MM.1S (cell line): ENCODE results near the gene SLC2A13.

Experiments
- DNase-seq: peaks from one replicate; pipeline ENCODE4 v3.0.0-alpha.2; 2015
- H2AFZ ChIP-seq: fragments of 300-600 bp; sonication (generic); 2 replicates; pipeline ENCODE4 v1.6.0; 2016; ENCODE audit warnings: antibody characterized with exemption, low read length
- H3F3A ChIP-seq: fragments of 300-600 bp; sonication (generic); 2 replicates; pipeline ENCODE4 v1.6.1; 2016; ENCODE audit warnings: mild to moderate bottlenecking, antibody characterized with exemption, low read length, moderate library complexity, mixed read lengths; ENCODE audit not compliant: insufficient read depth
- H3K27ac ChIP-seq: fragments of 300-600 bp; sonication (generic); 2 replicates; pipeline ENCODE4 v1.5.1; 2016; ENCODE audit warnings: mild to moderate bottlenecking, low read length
- H3K27me3 ChIP-seq: fragments of 300-600 bp; sonication (generic); replicated peaks from 2 replicates; pipeline ENCODE4 v1.6.0; 2016; ENCODE audit warnings: low read length; ENCODE audit not compliant: insufficient read depth
- H3K36me3 ChIP-seq: fragments of 300-600 bp; sonication (generic); replicated peaks from 2 replicates; pipeline ENCODE4 v1.6.1; 2016; ENCODE audit warnings: mild to moderate bottlenecking, low read length, mixed read lengths; ENCODE audit not compliant: insufficient read depth
- H3K4me1 ChIP-seq: fragments of 300-600 bp; sonication (generic); 2 replicates; pipeline ENCODE4 v1.6.1; 2016; ENCODE audit warnings: low read length, mixed read lengths
- H3K4me2 ChIP-seq: fragments of 300-600 bp; sonication (generic); 2 replicates; pipeline ENCODE4 v1.6.0; 2016; ENCODE audit warnings: low read depth, low read length
- H3K4me3 ChIP-seq: fragments of 300-600 bp; sonication (generic); 2 replicates; pipeline ENCODE4 v1.5.1; 2016; ENCODE audit warnings: low read length, mixed read lengths
- H3K79me2 ChIP-seq: fragments of 300-600 bp; sonication (generic); 2 replicates; pipeline ENCODE4 v1.6.1; 2016; ENCODE audit warnings: mixed run types, low read length, mixed read lengths
- H3K9ac ChIP-seq: fragments of 300-600 bp; sonication (generic); 2 replicates; pipeline ENCODE4 v1.6.1; 2016; ENCODE audit warnings: low read length, mixed read lengths
- H3K9me2 ChIP-seq: fragments of 300-600 bp; sonication (generic); replicated peaks from 2 replicates; pipeline ENCODE4 v1.6.1; 2016; ENCODE audit warnings: mild to moderate bottlenecking, low read length, mixed read lengths; ENCODE audit not compliant: insufficient read depth
- H3K9me3 ChIP-seq: fragments of 300-600 bp; sonication (generic); replicated peaks from 2 replicates; pipeline ENCODE4 v1.6.1; 2016; ENCODE audit warnings: mild to moderate bottlenecking, low read length, mixed read lengths; ENCODE audit not compliant: insufficient read depth
- H4K20me1 ChIP-seq: fragments of 300-600 bp; sonication (generic); 2 replicates; pipeline ENCODE4 v1.6.1; 2016; ENCODE audit warnings: mild to moderate bottlenecking, low read length, moderate library complexity, mixed read lengths; ENCODE audit not compliant: insufficient read depth
- CTCF ChIP-seq: fragments of 300-600 bp; sonication (generic); IDR thresholded peaks from 2 replicates; pipeline ENCODE4 v1.5.1; 2016; ENCODE audit warnings: antibody characterized with exemption, low read length, mixed read lengths
- EZH2 ChIP-seq: fragments of 300-600 bp; sonication (generic); optimal IDR thresholded peaks from 2 replicates; pipeline ENCODE3; 2017; ENCODE audit warnings: low read depth, mild to moderate bottlenecking, antibody characterized with exemption, low read length, mixed read lengths
- EZH2phosphoT487 ChIP-seq: fragments of 300-600 bp; sonication (generic); IDR thresholded peaks from 2 replicates; pipeline ENCODE4 v1.6.1; 2018; ENCODE audit warnings: antibody characterized with exemption, low read length

Gene SLC2A13

GRCh38 chr12:39915249-39915648 is 190.6 kb downstream of the SLC2A13 start:
- Histone ChIP-seq H3K36me3 (no peaks in the 10 kb centered on the region), H3K9ac (no peak overlapping the region), H2AFZ (no peak overlapping the region), H3K4me2 (no peak overlapping the region), H3K9me2 (no peaks in the 10 kb centered on the region), H3K79me2 (no peaks in the 10 kb centered on the region), H3K27ac (no peak overlapping the region), H3F3A (no peaks in the 10 kb centered on the region), H3K4me1 (no peaks in the 10 kb centered on the region), H3K9me3 (no peaks in the 10 kb centered on the region), H3K4me3 (no peak overlapping the region), H4K20me1 (no peaks in the 10 kb centered on the region), H3K27me3 (no peaks in the 10 kb centered on the region)
- no peak for DNase-seq
- no peak for TF ChIP-seq EZH2
- no peak for TF ChIP-seq CTCF
- no peak for TF ChIP-seq EZH2phosphoT487

GRCh38 chr12:39912211-39912980 is 193.5 kb downstream of the SLC2A13 start:
- no peak for TF ChIP-seq EZH2
- TF ChIP-seq CTCF = no peak
- no peak for TF ChIP-seq EZH2phosphoT487
- no peaks in the 10 kb centered on the region for H3K79me2 ChIP-seq
- H3K36me3 ChIP-seq = no peaks in the 10 kb centered on the region
- no peak overlapping the region for H3K4me2 ChIP-seq
- H3K9me2 ChIP-seq = no peaks in the 10 kb centered on the region
- H2AFZ ChIP-seq = no peak overlapping the region
- H3K27ac ChIP-seq = no peak overlapping the region
- H3F3A ChIP-seq = no peaks in the 10 kb centered on the region
- no peaks in the 10 kb centered on the region for H3K9me3 ChIP-seq
- no peaks in the 10 kb centered on the region for H3K27me3 ChIP-seq
- no peaks in the 10 kb centered on the region for H3K4me1 ChIP-seq
- H3K9ac ChIP-seq = no peak overlapping the region
- H3K4me3 ChIP-seq = no peak overlapping the region
- DNase-seq = no peak
- no peaks in the 10 kb centered on the region for H4K20me1 ChIP-seq

- Histone ChIP-seq H3K79me2 (no peaks in the 10 kb centered on the region), H3F3A (no peaks in the 10 kb centered on the region), H3K4me2 (no peak overlapping the region), H3K4me1 (no peaks in the 10 kb centered on the region), H3K27me3 (no peaks in the 10 kb centered on the region), H3K4me3 (no peak overlapping the region), H3K9me3 (no peaks in the 10 kb centered on the region), H4K20me1 (no peaks in the 10 kb centered on the region), H3K36me3 (no peaks in the 10 kb centered on the region), H3K9me2 (no peaks in the 10 kb centered on the region), H3K27ac (no peak overlapping the region), H3K9ac (no peak overlapping the region), H2AFZ (no peak overlapping the region)
- DNase-seq = no peak
- TF ChIP-seq EZH2phosphoT487 = no peak
- no peak for TF ChIP-seq CTCF
- no peak for TF ChIP-seq EZH2
These were observed 199.6 kb downstream of the SLC2A13 start for GRCh38 chr12:39906237-39906636.
